Kidney (tissue), 14 donors: ENCODE measurements around the gene ERCC1. TPM values are rescaled to one million over a fixed set of nuclear protein-coding genes. Genes with fewer than 3 reads are reported as not detected.
A peak's percentile ranks its signal among the peaks of the same experiment; 100 is the strongest.

Experiments
- DNase-seq, 5 donors: peaks; one replicate each; pipeline ENCODE4 v3.0.0-alpha.2; 2013 to 2020
- FAIRE-seq: peaks from 2 replicates; lab custom pipeline; 2012; peaks lifted over from hg19 to GRCh38; lab: Jason Lieb, UNC
- H3K27ac ChIP-seq, 2 donors: one replicate each; pipeline ENCODE4 v1.7.0; 2013; ENCODE audit warnings: low read depth in 2 of 2, low read length in 2 of 2, inconsistent platforms in 1 of 2
- H3K27me3 ChIP-seq: one replicate; pipeline ENCODE4 v1.7.1; 2013; ENCODE audit warnings: low read length, inconsistent platforms; ENCODE audit not compliant: control insufficient read depth, insufficient read depth
- H3K36me3 ChIP-seq, 3 donors: one replicate each; pipeline versions ENCODE4 v1.7.0 to v1.7.1; 2013; ENCODE audit warnings: low read length in 3 of 3, control low read depth in 1 of 3, inconsistent platforms in 1 of 3; ENCODE audit not compliant: insufficient read depth in 3 of 3, control insufficient read depth in 2 of 3
- H3K4me1 ChIP-seq, 3 donors: one replicate each; pipeline versions ENCODE4 v1.7.0 to v1.7.1; 2013; ENCODE audit warnings: low read length in 3 of 3, inconsistent platforms in 1 of 3, low read depth in 1 of 3; ENCODE audit not compliant: control insufficient read depth in 2 of 3, insufficient read depth in 2 of 3
- H3K4me3 ChIP-seq, 3 donors: one replicate each; pipeline versions ENCODE4 v1.7.0 to v1.8.1; 2013; ENCODE audit warnings: low read length in 3 of 3, control low read depth in 1 of 3, inconsistent platforms in 1 of 3
- H3K9ac ChIP-seq, 3 donors: one replicate each; pipeline versions ENCODE4 v1.7.0 to v1.7.1; 2013; ENCODE audit warnings: low read length in 3 of 3, control low read depth in 1 of 3, inconsistent platforms in 1 of 3
- H3K9me3 ChIP-seq, 3 donors: one replicate each; pipeline versions ENCODE4 v1.7.0 to v1.7.1; 2013; ENCODE audit warnings: low read length in 3 of 3, control low read depth in 1 of 3, inconsistent platforms in 1 of 3; ENCODE audit not compliant: control insufficient read depth in 2 of 3, insufficient read depth in 1 of 3
- intact Hi-C: fragments of 100-400 bp; cut with DNase I; formaldehyde crosslinking; loops from one replicate; pipeline ENCODE4 v1.11.1; 2022
- microRNA-seq: library from miRNA; unstranded; fragments of <30 nt; microRNA quantifications from one replicate; pipeline ENCODE4 v1.2.0, GENCODE V29; 2020
- polyA plus RNA-seq: library from polyadenylated mRNA; stranded (reverse); fragments of 350-450 nt; fragmentation: Illumina TruSeq; extraction: RNeasy Lipid Tissue Mini Kit (QIAGEN cat#74804); gene quantifications from one replicate; pipeline ENCODE4 v1.2.3, GENCODE V29; 2014; ENCODE audit warnings: low read depth, low replicate concordance; ENCODE audit not compliant: insufficient read depth
- total RNA-seq: library from RNA; stranded (reverse); fragmentation: NEBNext Ultra II Directional; extraction: Animal tissue kit (Norgen Biotek cat#: 25700); gene quantifications from one replicate; pipeline ENCODE4 v1.2.1, GENCODE V29; 2021
- TF ChIP-seq, protein P1 (sequence below): IDR thresholded peaks from 3 replicates; pipeline ENCODE4 v1.5.1; 2012; ENCODE audit warnings: mild to moderate bottlenecking, moderate library complexity, borderline replicate concordance; ENCODE audit not compliant: insufficient read depth; ENCODE audit errors: extremely low read depth
- donor health status: control.
- donor health status: control.
- donor health status: control.
- donor health status: control.
- donor health status: control.
- donor health status: DM: yes; HTN: yes; CAD: no.
- donor health status: Normal renal cell carcinoma (clear cell type).

ERCC1 gene
- total and polyA plus RNA-seq, 2 donors from 2014 or later: 60.8 to 107 TPM

- H3K9ac ChIP-seq: no peak overlapping the region
- H3K36me3 ChIP-seq: peaks cover 0 to 11% (median 3%) of the 10 kb centered on the region in 3 donors
- no peaks in the 10 kb centered on the region for H3K27me3 ChIP-seq
- intact Hi-C loops: no loop called here
- H3K4me1 ChIP-seq: no peaks in the 10 kb centered on the region
- no peaks in the 10 kb centered on the region for H3K9me3 ChIP-seq
- no peak for FAIRE-seq
- TF ChIP-seq, protein P1, sequence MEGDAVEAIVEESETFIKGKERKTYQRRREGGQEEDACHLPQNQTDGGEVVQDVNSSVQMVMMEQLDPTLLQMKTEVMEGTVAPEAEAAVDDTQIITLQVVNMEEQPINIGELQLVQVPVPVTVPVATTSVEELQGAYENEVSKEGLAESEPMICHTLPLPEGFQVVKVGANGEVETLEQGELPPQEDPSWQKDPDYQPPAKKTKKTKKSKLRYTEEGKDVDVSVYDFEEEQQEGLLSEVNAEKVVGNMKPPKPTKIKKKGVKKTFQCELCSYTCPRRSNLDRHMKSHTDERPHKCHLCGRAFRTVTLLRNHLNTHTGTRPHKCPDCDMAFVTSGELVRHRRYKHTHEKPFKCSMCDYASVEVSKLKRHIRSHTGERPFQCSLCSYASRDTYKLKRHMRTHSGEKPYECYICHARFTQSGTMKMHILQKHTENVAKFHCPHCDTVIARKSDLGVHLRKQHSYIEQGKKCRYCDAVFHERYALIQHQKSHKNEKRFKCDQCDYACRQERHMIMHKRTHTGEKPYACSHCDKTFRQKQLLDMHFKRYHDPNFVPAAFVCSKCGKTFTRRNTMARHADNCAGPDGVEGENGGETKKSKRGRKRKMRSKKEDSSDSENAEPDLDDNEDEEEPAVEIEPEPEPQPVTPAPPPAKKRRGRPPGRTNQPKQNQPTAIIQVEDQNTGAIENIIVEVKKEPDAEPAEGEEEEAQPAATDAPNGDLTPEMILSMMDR: no peak
- H3K27ac ChIP-seq: no peak overlapping the region
- peak in 1 of 5 donors; percentile 59 for DNase-seq
- no peak overlapping the region for H3K4me3 ChIP-seq
Measured at GRCh38 chr19:45358213-45358792, 65.4 kb downstream of the ERCC1 start.

- Histone ChIP-seq H3K4me3 (no peak overlapping the region), H3K9ac (no peak overlapping the region), H3K36me3 (peaks cover 0 to 15% (median 3%) of the 10 kb centered on the region in 3 donors), H3K4me1 (no peaks in the 10 kb centered on the region), H3K27ac (no peak overlapping the region), H3K27me3 (no peaks in the 10 kb centered on the region), H3K9me3 (no peaks in the 10 kb centered on the region)
- intact Hi-C loops: no loop called here
- DNase-seq: peak in 1 of 5 donors; percentile 33
- TF ChIP-seq, protein P1: no peak
- FAIRE-seq: no peak
Measured at GRCh38 chr19:45357445-45357783, 66.3 kb downstream of the ERCC1 start.

Small RNA genes within 50 kb of the gene (microRNA-seq; reads per million reads assigned to microRNA genes)
- gene MIR6088: not detected

Other genes starting within 250 kb of the ERCC1 start
- 37.2 TPM for gene TRAPPC6A, start 245.7 kb downstream of the ERCC1 start, total RNA-seq
- gene TRAPPC6A, start 245.7 kb downstream of the ERCC1 start, polyA plus RNA-seq: 123 TPM
- gene BLOC1S3, start 245.1 kb downstream of the ERCC1 start, total RNA-seq: 13.2 TPM
- 5.2 TPM for gene BLOC1S3, start 245.1 kb downstream of the ERCC1 start, polyA plus RNA-seq
- gene EXOC3L2, start 178.5 kb downstream of the ERCC1 start, total RNA-seq: 19.0 TPM
- gene EXOC3L2, start 178.5 kb downstream of the ERCC1 start, polyA plus RNA-seq: 15.4 TPM
- 29.7 TPM for gene MARK4, start 172.6 kb downstream of the ERCC1 start, total RNA-seq
- gene MARK4, start 172.6 kb downstream of the ERCC1 start, polyA plus RNA-seq: 13.6 TPM
- gene CKM, start 101.0 kb downstream of the ERCC1 start, total RNA-seq: not detected
- gene CKM, start 101.0 kb downstream of the ERCC1 start, polyA plus RNA-seq: 1.3 TPM
- 3.3 TPM for gene KLC3, start 83.2 kb downstream of the ERCC1 start, total RNA-seq
- gene KLC3, start 83.2 kb downstream of the ERCC1 start, polyA plus RNA-seq: 4.5 TPM
- gene ERCC2, start 53.3 kb downstream of the ERCC1 start, total RNA-seq: 19.0 TPM
- gene ERCC2, start 53.3 kb downstream of the ERCC1 start, polyA plus RNA-seq: 16.7 TPM
- gene PPP1R13L, start 18.8 kb downstream of the ERCC1 start, total RNA-seq: 32.4 TPM
- gene PPP1R13L, start 18.8 kb downstream of the ERCC1 start, polyA plus RNA-seq: 21.4 TPM
- gene POLR1G, start 17.3 kb downstream of the ERCC1 start, total RNA-seq: 3.9 TPM
- gene POLR1G, start 17.3 kb downstream of the ERCC1 start, polyA plus RNA-seq: 2.4 TPM
- 0.98 TPM for gene FOSB, start 44.1 kb upstream of the ERCC1 start, total RNA-seq
- 0.73 TPM for gene FOSB, start 44.1 kb upstream of the ERCC1 start, polyA plus RNA-seq
- gene RTN2, start 73.1 kb upstream of the ERCC1 start, total RNA-seq: 7.3 TPM
- gene RTN2, start 73.1 kb upstream of the ERCC1 start, polyA plus RNA-seq: 8.2 TPM
- gene PPM1N, start 74.5 kb upstream of the ERCC1 start, total RNA-seq: 2.2 TPM
- gene PPM1N, start 74.5 kb upstream of the ERCC1 start, polyA plus RNA-seq: 0.69 TPM
- gene VASP, start 83.6 kb upstream of the ERCC1 start, total RNA-seq: 105 TPM
- 36.3 TPM for gene VASP, start 83.6 kb upstream of the ERCC1 start, polyA plus RNA-seq
- 19.1 TPM for gene OPA3, start 160.9 kb upstream of the ERCC1 start, total RNA-seq
- 8.1 TPM for gene OPA3, start 160.9 kb upstream of the ERCC1 start, polyA plus RNA-seq
- gene GPR4, start 178.3 kb upstream of the ERCC1 start, total RNA-seq: 9.7 TPM
- 6.8 TPM for gene GPR4, start 178.3 kb upstream of the ERCC1 start, polyA plus RNA-seq
- gene EML2, start 215.5 kb upstream of the ERCC1 start, total RNA-seq: 93.8 TPM
- 36.6 TPM for gene EML2, start 215.5 kb upstream of the ERCC1 start, polyA plus RNA-seq
- 3.3 TPM for gene GIPR, start 244.3 kb upstream of the ERCC1 start, total RNA-seq
- gene GIPR, start 244.3 kb upstream of the ERCC1 start, polyA plus RNA-seq: 0.65 TPM